Liver (tissue), 9 donors: ENCODE data around the gene KLC3. TPM values are rescaled to one million over a fixed set of nuclear protein-coding genes. Genes with fewer than 3 reads are reported as not detected.

Experiments
- DNase-seq: peaks from one replicate; pipeline ENCODE4 v3.0.0-alpha.2; 2017; ENCODE audit warnings: low spot score
- H3K27ac ChIP-seq, 2 donors: one replicate each; pipeline ENCODE4 v1.7.0; 2013; ENCODE audit warnings: inconsistent platforms in 2 of 2, low read length in 2 of 2, control low read depth in 1 of 2, low read depth in 1 of 2, mild to moderate bottlenecking in 1 of 2
- H3K27me3 ChIP-seq, 4 donors: one replicate each; pipeline versions ENCODE4 v1.6.1 to v1.7.0; 2013; ENCODE audit warnings: low read length in 3 of 4, inconsistent platforms in 1 of 4, mild to moderate bottlenecking in 1 of 4, moderate library complexity in 1 of 4; ENCODE audit not compliant: control insufficient read depth in 4 of 4, insufficient read depth in 4 of 4
- H3K36me3 ChIP-seq, 4 donors: one replicate each; pipeline versions ENCODE4 v1.6.1 to v1.7.0; 2013; ENCODE audit warnings: low read length in 3 of 4, mild to moderate bottlenecking in 3 of 4, low read depth in 1 of 4, moderate library complexity in 1 of 4; ENCODE audit not compliant: control insufficient read depth in 4 of 4, insufficient read depth in 3 of 4
- H3K4me1 ChIP-seq, 4 donors: one replicate each; pipeline versions ENCODE4 v1.6.1 to v1.7.0; 2013; ENCODE audit warnings: low read length in 3 of 4, mild to moderate bottlenecking in 3 of 4, moderate library complexity in 1 of 4; ENCODE audit not compliant: control insufficient read depth in 4 of 4, insufficient read depth in 4 of 4
- H3K4me3 ChIP-seq, 3 donors: one replicate each; pipeline versions ENCODE4 v1.6.1 to v1.7.0; 2013; ENCODE audit warnings: low read length in 3 of 3, control low read depth in 1 of 3, low read depth in 1 of 3, mild to moderate bottlenecking in 1 of 3
- H3K9ac ChIP-seq, 2 donors: one replicate each; pipeline ENCODE4 v1.7.0; 2013; ENCODE audit warnings: low read length in 2 of 2, mild to moderate bottlenecking in 2 of 2, moderate library complexity in 2 of 2, control low read depth in 1 of 2, low read depth in 1 of 2
- H3K9me3 ChIP-seq, 4 donors: one replicate each; pipeline versions ENCODE4 v1.6.1 to v1.7.0; 2013; ENCODE audit warnings: low read length in 3 of 4; ENCODE audit not compliant: control insufficient read depth in 4 of 4
- ATF3 ChIP-seq: IDR thresholded peaks from 2 replicates; pipeline ENCODE4 v1.6.1; 2016; ENCODE audit warnings: antibody characterized with exemption
- CTCF ChIP-seq: fragments of 150-350 bp; IDR thresholded peaks from 2 replicates; pipeline ENCODE4 v1.5.1; 2017; ENCODE audit warnings: improper control_type of control experiment, low read depth, low read length; ENCODE audit not compliant: missing input control
- EGR1 ChIP-seq, 2 donors: IDR thresholded peaks; 2 replicates each; pipeline ENCODE4 v1.6.1; 2016 to 2018; ENCODE audit warnings: antibody characterized with exemption in 2 of 2, low read depth in 2 of 2
- FOXA1 ChIP-seq: IDR thresholded peaks from 2 replicates; pipeline ENCODE4 v1.6.1; 2016; ENCODE audit warnings: antibody characterized with exemption
- FOXA2 ChIP-seq: IDR thresholded peaks from 2 replicates; pipeline ENCODE4 v1.6.1; 2016; ENCODE audit warnings: antibody characterized with exemption
- GABPA ChIP-seq, 2 donors: IDR thresholded peaks in 1 of 2; conservative IDR thresholded peaks in 1 of 2; 2 replicates each; pipeline ENCODE4 v1.6.1; 2016; ENCODE audit warnings: antibody characterized with exemption in 2 of 2, mild to moderate bottlenecking in 1 of 2, moderate library complexity in 1 of 2
- HNF4A ChIP-seq, 2 donors: conservative IDR thresholded peaks; 2 replicates each; pipeline ENCODE4 v1.6.1; 2016; ENCODE audit warnings: antibody characterized with exemption in 2 of 2, mild to moderate bottlenecking in 2 of 2
- HNF4G ChIP-seq: IDR thresholded peaks from 2 replicates; pipeline ENCODE4 v1.6.1; 2016; ENCODE audit warnings: antibody characterized with exemption
- JUND ChIP-seq, 2 donors: IDR thresholded peaks; 2 replicates each; pipeline ENCODE4 v1.6.1; 2016; ENCODE audit warnings: antibody characterized with exemption in 2 of 2
- MAX ChIP-seq: IDR thresholded peaks from 2 replicates; pipeline ENCODE4 v1.6.1; 2016; ENCODE audit warnings: antibody characterized with exemption
- NR2F2 ChIP-seq: IDR thresholded peaks from 2 replicates; pipeline ENCODE4 v1.6.1; 2016; ENCODE audit warnings: antibody characterized with exemption
- RAD21 ChIP-seq, 2 donors: IDR thresholded peaks; 2 replicates each; pipeline ENCODE4 v1.6.1; 2016; ENCODE audit warnings: antibody characterized with exemption in 2 of 2, mild to moderate bottlenecking in 2 of 2
- REST ChIP-seq: IDR thresholded peaks from 2 replicates; pipeline ENCODE4 v1.6.1; 2016; ENCODE audit warnings: antibody characterized with exemption, mild to moderate bottlenecking
- RXRA ChIP-seq, 2 donors: IDR thresholded peaks; 2 replicates each; pipeline ENCODE4 v1.6.1; 2017 to 2018; ENCODE audit warnings: antibody characterized with exemption in 2 of 2, mild to moderate bottlenecking in 1 of 2
- SP1 ChIP-seq: IDR thresholded peaks from 2 replicates; pipeline ENCODE4 v1.6.1; 2018; ENCODE audit warnings: antibody characterized with exemption, mild to moderate bottlenecking
- TAF1 ChIP-seq: conservative IDR thresholded peaks from 2 replicates; pipeline ENCODE4 v1.6.1; 2016; ENCODE audit warnings: antibody characterized with exemption, mild to moderate bottlenecking
- YY1 ChIP-seq: IDR thresholded peaks from 2 replicates; pipeline ENCODE4 v1.6.1; 2016; ENCODE audit warnings: antibody characterized with exemption, mild to moderate bottlenecking
- ZBTB33 ChIP-seq: IDR thresholded peaks from 2 replicates; pipeline ENCODE4 v1.6.1; 2016; ENCODE audit warnings: antibody characterized with exemption
- WGBS: extraction: QIAGEN DNeasy Blood & Tissue Kit; methylation state at CpG from one replicate; pipeline ENCODE4 v1.1.7; 2013; 5-methylcytosine and 5-hydroxymethylcytosine counted together
- polyA plus RNA-seq, 2 donors: library from polyadenylated mRNA; stranded (reverse) in 1 of 2; unstranded in 1 of 2; fragments of 200-250 nt in 1 of 2; fragments of >200 nt in 1 of 2; fragmentation: Nextera tagmentation in 1 of 2; extraction: Ambion mirVana in 1 of 2; gene quantifications; one replicate each; pipeline versions ENCODE4 v1.2.1 to v1.2.3, GENCODE V29; 2013 to 2015
- total RNA-seq, 2 donors: library from RNA; depleted of rRNA; stranded (reverse); fragments of >200 nt; gene quantifications; one replicate each; pipeline ENCODE4 v1.2.3, GENCODE V29; 2014
- donor health status: healthy.
- donor health status: healthy.
- donor health status: healthy.
- donor health status: healthy.
- donor health status: healthy.

Gene KLC3
- total and polyA plus RNA-seq, 4 donors: 0.08 to 1.3 (median 0.08) TPM; not detected in 1

- Histone ChIP-seq H3K36me3 (peaks cover 0 to 37% (median 7%) of the 10 kb centered on the region in 4 donors), H3K4me1 (no peaks in the 10 kb centered on the region), H3K9ac (no peak overlapping the region), H3K27ac (no peak overlapping the region), H3K27me3 (no peaks in the 10 kb centered on the region), H3K4me3 (no peak overlapping the region), H3K9me3 (no peaks in the 10 kb centered on the region)
- 92% methylated on average over 15 of the region's 15 CpGs for WGBS
- no peak for TF ChIP-seq ZBTB33
- TF ChIP-seq ATF3: no peak
- TF ChIP-seq FOXA1: no peak
- no peak for TF ChIP-seq EGR1 (IDR thresholded peaks at IDR 0.05; ENCODE audit: low read depth in 2 of 2)
- TF ChIP-seq NR2F2: no peak
- TF ChIP-seq RAD21 (IDR thresholded peaks at IDR 0.05): no peak
- TF ChIP-seq REST: no peak
- TF ChIP-seq HNF4A (conservative IDR thresholded peaks at IDR 0.05): no peak
- no peak for TF ChIP-seq SP1
- no peak for TF ChIP-seq RXRA (IDR thresholded peaks at IDR 0.05)
- TF ChIP-seq YY1: no peak
- no peak for TF ChIP-seq GABPA (IDR thresholded peaks at IDR 0.05 in 1 of 2, conservative IDR thresholded peaks at IDR 0.05 in 1 of 2)
- TF ChIP-seq JUND (IDR thresholded peaks at IDR 0.05): no peak
- TF ChIP-seq HNF4G: no peak
- no peak for DNase-seq
These were observed 11.5 kb downstream of the KLC3 start for GRCh38 chr19:45352062-45352461.

GRCh38 chr19:45352471-45352870 lies 11.9 kb downstream of the KLC3 start:
- H3K36me3 ChIP-seq: peaks cover 0 to 39% (median 7%) of the 10 kb centered on the region in 4 donors

More at GRCh38 chr19:45352471-45352870, 11.9 kb downstream of the KLC3 start:
- Histone ChIP-seq H3K9me3 (no peaks in the 10 kb centered on the region), H3K9ac (no peak overlapping the region), H3K4me1 (no peaks in the 10 kb centered on the region), H3K4me3 (no peak overlapping the region), H3K27ac (no peak overlapping the region), H3K27me3 (no peaks in the 10 kb centered on the region)
- DNase-seq: no peak
- TF ChIP-seq FOXA2 (no peak), CTCF (no peak), NR2F2 (no peak), REST (no peak), TAF1 (no peak), HNF4G (no peak), ZBTB33 (no peak), HNF4A (conservative IDR thresholded peaks at IDR 0.05) (no peak), MAX (no peak)
- 95% methylated on average over 20 of the region's 20 CpGs for WGBS
